K562 (cell line): ENCODE data around the gene CACTIN. TPM values are rescaled to one million over a fixed set of nuclear protein-coding genes. Genes with fewer than 3 reads are reported as not detected.

Experiments used
- BMI1 ChIP-seq: fragments of 150-350 bp; IDR thresholded peaks from 2 replicates; pipeline ENCODE4 v1.6.1; 2014; ENCODE audit warnings: low read length
- ELK1 ChIP-seq: sonication (generic); formaldehyde crosslinking; IDR thresholded peaks from 2 replicates; pipeline ENCODE4 v1.8.1; 2022; ENCODE audit warnings: missing genetic modification reagents
- EZH2 ChIP-seq: IDR thresholded peaks from 2 replicates; pipeline ENCODE4 v1.6.1; 2012; ENCODE audit warnings: low read depth, mild to moderate bottlenecking, inconsistent platforms, low read length, borderline replicate concordance
- GABPB1 ChIP-seq: sonication (generic); formaldehyde crosslinking; IDR thresholded peaks from 2 replicates; pipeline ENCODE4 v1.8.0; 2022; ENCODE audit warnings: mild to moderate bottlenecking, missing genetic modification reagents
- HNRNPLL ChIP-seq: fragments of 200-400 bp; formaldehyde crosslinking; IDR thresholded peaks from 2 replicates; pipeline ENCODE4 v1.6.1; 2017; ENCODE audit warnings: low read length, low read depth, mild to moderate bottlenecking; ENCODE audit not compliant: poor library complexity, severe bottlenecking
- MAFG ChIP-seq: fragments of 450-650 bp; conservative IDR thresholded peaks from 2 replicates; pipeline ENCODE4 v1.6.1; 2016; ENCODE audit warnings: missing genetic modification characterization, missing compliant biosample characterization
- MLX ChIP-seq, 2 experiments: fragments of 450-650 bp in 1 of 2; sonication (generic) in 1 of 2; formaldehyde crosslinking; conservative IDR thresholded peaks; 2 replicates each; pipeline versions ENCODE4 v1.4.0 to v1.8.1; 2020 to 2022; ENCODE audit warnings: mild to moderate bottlenecking in 1 of 2, missing genetic modification reagents in 1 of 2
- MYNN ChIP-seq, 2 experiments: sonication (generic); formaldehyde crosslinking in 1 of 2; IDR thresholded peaks; 2 replicates each; pipeline versions ENCODE4 v1.5.0 to v1.6.1; 2016 to 2020; ENCODE audit warnings: antibody characterized with exemption in 1 of 2, missing genetic modification reagents in 1 of 2
- NONO ChIP-seq, 2 experiments: fragments of 200-400 bp in 1 of 2; fragments of 450-650 bp in 1 of 2; formaldehyde crosslinking in 1 of 2; IDR thresholded peaks; 2 replicates each; pipeline ENCODE4 v1.6.1; 2017; ENCODE audit warnings: low read depth in 2 of 2, mild to moderate bottlenecking in 2 of 2, moderate library complexity in 2 of 2, low read length in 1 of 2
- NR2C1 ChIP-seq, 2 experiments: fragments of 450-650 bp; IDR thresholded peaks; 2 replicates each; pipeline ENCODE4 v1.6.1; 2017; ENCODE audit warnings: mild to moderate bottlenecking in 2 of 2, antibody characterized with exemption in 1 of 2, inconsistent platforms in 1 of 2, missing compliant biosample characterization in 1 of 2, missing genetic modification characterization in 1 of 2
- NR2C2 ChIP-seq, 2 experiments: fragments of 200-800 bp in 1 of 2; sonication (Bioruptor generic) in 1 of 2; sonication (generic) in 1 of 2; formaldehyde crosslinking in 1 of 2; IDR thresholded peaks; 2 replicates each; pipeline versions ENCODE4 v1.6.1 to v1.8.0; 2016 to 2022; ENCODE audit warnings: mild to moderate bottlenecking in 1 of 2, missing compliant biosample characterization in 1 of 2, missing genetic modification characterization in 1 of 2, missing genetic modification reagents in 1 of 2
- POLR2H ChIP-seq: IDR thresholded peaks from 2 replicates; pipeline ENCODE4 v1.6.1; 2016; ENCODE audit warnings: missing genetic modification characterization, low read depth, mild to moderate bottlenecking, control low read depth, missing compliant biosample characterization, moderate library complexity
- PURB ChIP-seq: sonication (generic); formaldehyde crosslinking; IDR thresholded peaks from 2 replicates; pipeline ENCODE4 v1.9.0; 2021; ENCODE audit warnings: low read depth, mild to moderate bottlenecking, missing genetic modification reagents
- SMARCE1 ChIP-seq: fragments of 450-650 bp; IDR thresholded peaks from 2 replicates; pipeline ENCODE4 v1.7.1; 2016; ENCODE audit warnings: mild to moderate bottlenecking
- TARDBP ChIP-seq: fragments of 450-650 bp; IDR thresholded peaks from 2 replicates; pipeline ENCODE4 v1.6.1; 2016
- VEZF1 ChIP-seq: fragments of 200-800 bp; sonication (Bioruptor generic); IDR thresholded peaks from 2 replicates; pipeline ENCODE4 v1.6.1; 2017; ENCODE audit warnings: missing genetic modification characterization, missing compliant biosample characterization
- ZBTB34 ChIP-seq: fragments of 250-450 bp; sonication (Bioruptor Pico); IDR thresholded peaks from 2 replicates; pipeline ENCODE4 v1.8.0; 2021; ENCODE audit warnings: mild to moderate bottlenecking, moderate library complexity
- ZNF584 ChIP-seq: fragments of 200-800 bp; sonication (Bioruptor generic); IDR thresholded peaks from 2 replicates; pipeline ENCODE4 v1.6.1; 2016; ENCODE audit warnings: low read depth, mild to moderate bottlenecking, missing genetic modification characterization, missing compliant biosample characterization
- ZNF740 ChIP-seq, 3 experiments: fragments of 200-800 bp in 1 of 3; sonication (Bioruptor generic) in 1 of 3; sonication (generic) in 1 of 3; formaldehyde crosslinking in 1 of 3; IDR thresholded peaks; 2 replicates each; pipeline versions ENCODE4 v1.6.1 to v1.8.0; 2016 to 2022; ENCODE audit warnings: mild to moderate bottlenecking in 2 of 3, missing compliant biosample characterization in 2 of 3, missing genetic modification characterization in 2 of 3, missing genetic modification reagents in 1 of 3
- polyA plus RNA-seq, 8 experiments: library from polyadenylated mRNA; depleted of rRNA in 4 of 8; stranded (reverse) in 5 of 8; unstranded in 3 of 8; fragments of >200 nt; fragmentation: Nextera tagmentation in 2 of 8; fragmentation: Illumina TruSeq in 1 of 8; extraction: Ambion mirVana in 2 of 8; extraction: Trizol in 1 of 8; gene quantifications; 2 replicates each; pipeline versions ENCODE4 v1.2.1 to v1.2.3, GENCODE V29; 2011 to 2014; ENCODE audit warnings: inconsistent platforms in 1 of 8, missing spikeins in 1 of 8
- total RNA-seq, 7 experiments: library from RNA; depleted of rRNA in 6 of 7; stranded (reverse); fragments of >200 nt in 6 of 7; fragmentation: Illumina TruSeq in 2 of 7; extraction: Trizol in 2 of 7; gene quantifications; 2 replicates each; pipeline versions ENCODE4 v1.2.1 to v1.2.3, GENCODE V29; 2011 to 2021; ENCODE audit warnings: low replicate concordance in 1 of 7

The CACTIN gene
- total and polyA plus RNA-seq, 9 of the 15 experiments (the other 6 are each of a cell fraction or from before 2014, with no cell fraction given), result 0.15 to 49.2 (median 15.0) TPM

GRCh38 chr19:3612901-3613741 lies 13.5 kb downstream of the CACTIN start (continued):
- peak; percentile 58 for TF ChIP-seq VEZF1
- TF ChIP-seq BMI1, result no peak
- no peak for TF ChIP-seq GABPB1 (CRISPR knock-in tag)
- 0 out of 2 replicates have a peak, but pooled peaks have one; percentile 36 for TF ChIP-seq ZNF584
- no peak for TF ChIP-seq TARDBP
- peak in 1 of 2 experiments; percentile 86; a peak in 2 of 4 replicates for TF ChIP-seq MLX (CRISPR knock-in tag; conservative IDR thresholded peaks at IDR 0.05)
- no peak for TF ChIP-seq SMARCE1
- no peak for TF ChIP-seq ELK1
- no peak for TF ChIP-seq POLR2H (tag)
- no peak for TF ChIP-seq MAFG (tag)
- TF ChIP-seq PURB (CRISPR knock-in tag), result no peak
- TF ChIP-seq MYNN (IDR thresholded peaks at IDR 0.05), result no peak
- no peak for TF ChIP-seq MYNN (CRISPR knock-in tag; IDR thresholded peaks at IDR 0.05)
- peak; percentile 13; the same call in 1 of the 2 replicates for TF ChIP-seq NR2C2 (CRISPR knock-in tag; IDR thresholded peaks at IDR 0.05)
- peak; percentile 28; the same call in 1 of the 2 replicates for TF ChIP-seq NR2C2 (tag; IDR thresholded peaks at IDR 0.05)
- peak; percentile 26 for TF ChIP-seq HNRNPLL
- TF ChIP-seq ZBTB34 (CRISPR knock-in tag), result peak; percentile 20; the same call in 1 of the 2 replicates
- TF ChIP-seq ZNF740 (CRISPR knock-in tag; IDR thresholded peaks at IDR 0.05), result no peak
- no peak for TF ChIP-seq ZNF740 (tag; IDR thresholded peaks at IDR 0.05)
- no peak for TF ChIP-seq NR2C1 (IDR thresholded peaks at IDR 0.05)
- TF ChIP-seq NR2C1 (tag; IDR thresholded peaks at IDR 0.05), result peak; percentile 43; the same call in 1 of the 2 replicates
- no peak for TF ChIP-seq EZH2
- peak in 1 of 2 experiments; percentile 21; a peak in 1 of 4 replicates for TF ChIP-seq NONO (IDR thresholded peaks at IDR 0.05; ENCODE audit: low read depth in 2 of 2, low read length in 1 of 2)
